ENCODE data around the gene PROM1. TPM values are rescaled to one million over a fixed set of nuclear protein-coding genes. Genes with fewer than 3 reads are reported as not detected.

The PROM1 gene
- total and polyA plus RNA-seq, 9 donors: 0.10 to 3.3 (median 0.81) TPM

DNA sequence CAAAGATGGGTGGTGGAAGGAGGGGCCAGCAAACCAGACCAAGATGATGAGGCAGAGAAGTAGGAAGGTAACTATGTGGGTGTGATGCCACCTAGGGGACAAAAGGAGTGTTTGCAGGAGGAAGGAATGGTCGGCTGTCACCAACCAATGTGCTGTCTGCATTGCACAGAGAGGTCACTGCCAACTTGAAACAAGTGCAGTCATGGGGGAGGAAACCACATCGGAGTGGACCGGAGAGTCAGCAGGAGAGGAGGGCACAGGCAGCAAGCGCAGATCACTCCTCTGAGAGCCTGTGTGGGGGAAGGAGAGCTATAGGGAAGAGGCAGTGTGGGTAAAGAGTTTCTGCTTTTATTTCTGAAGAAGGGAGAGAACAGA lies 82.4 kb downstream of the PROM1 start:
- Histone ChIP-seq H3K4me1 (ENCODE audit: insufficient read depth) (peaks cover 4% of the 10 kb centered on the region), H3K9me3 (no peaks in the 10 kb centered on the region), H3K27me3 (no peaks in the 10 kb centered on the region), H3K36me3 (no peaks in the 10 kb centered on the region), H3K4me3 (no peak overlapping the region), H3K27ac (no peak overlapping the region)
- 2 to 6% (median 2%) methylated on average over 4 of the region's 4 CpGs for WGBS, 3 donors
- peak; percentile 24 to 48 (median 40) for DNase-seq
- TF ChIP-seq, protein P1, sequence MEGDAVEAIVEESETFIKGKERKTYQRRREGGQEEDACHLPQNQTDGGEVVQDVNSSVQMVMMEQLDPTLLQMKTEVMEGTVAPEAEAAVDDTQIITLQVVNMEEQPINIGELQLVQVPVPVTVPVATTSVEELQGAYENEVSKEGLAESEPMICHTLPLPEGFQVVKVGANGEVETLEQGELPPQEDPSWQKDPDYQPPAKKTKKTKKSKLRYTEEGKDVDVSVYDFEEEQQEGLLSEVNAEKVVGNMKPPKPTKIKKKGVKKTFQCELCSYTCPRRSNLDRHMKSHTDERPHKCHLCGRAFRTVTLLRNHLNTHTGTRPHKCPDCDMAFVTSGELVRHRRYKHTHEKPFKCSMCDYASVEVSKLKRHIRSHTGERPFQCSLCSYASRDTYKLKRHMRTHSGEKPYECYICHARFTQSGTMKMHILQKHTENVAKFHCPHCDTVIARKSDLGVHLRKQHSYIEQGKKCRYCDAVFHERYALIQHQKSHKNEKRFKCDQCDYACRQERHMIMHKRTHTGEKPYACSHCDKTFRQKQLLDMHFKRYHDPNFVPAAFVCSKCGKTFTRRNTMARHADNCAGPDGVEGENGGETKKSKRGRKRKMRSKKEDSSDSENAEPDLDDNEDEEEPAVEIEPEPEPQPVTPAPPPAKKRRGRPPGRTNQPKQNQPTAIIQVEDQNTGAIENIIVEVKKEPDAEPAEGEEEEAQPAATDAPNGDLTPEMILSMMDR (IDR thresholded peaks at IDR 0.05): peak in 2 of 3 donors; percentile 46 to 57
- TF ChIP-seq EP300 (IDR thresholded peaks at IDR 0.05) (no peak), POLR2A (IDR thresholded peaks at IDR 0.05) (no peak)
- intact Hi-C loops (cut with DNase I): loop anchor here in 1 of 4 donors (10.0 kb wide), 1 partner anchor 527 kb away; no protein-coding TSS in a partner anchor

DNA sequence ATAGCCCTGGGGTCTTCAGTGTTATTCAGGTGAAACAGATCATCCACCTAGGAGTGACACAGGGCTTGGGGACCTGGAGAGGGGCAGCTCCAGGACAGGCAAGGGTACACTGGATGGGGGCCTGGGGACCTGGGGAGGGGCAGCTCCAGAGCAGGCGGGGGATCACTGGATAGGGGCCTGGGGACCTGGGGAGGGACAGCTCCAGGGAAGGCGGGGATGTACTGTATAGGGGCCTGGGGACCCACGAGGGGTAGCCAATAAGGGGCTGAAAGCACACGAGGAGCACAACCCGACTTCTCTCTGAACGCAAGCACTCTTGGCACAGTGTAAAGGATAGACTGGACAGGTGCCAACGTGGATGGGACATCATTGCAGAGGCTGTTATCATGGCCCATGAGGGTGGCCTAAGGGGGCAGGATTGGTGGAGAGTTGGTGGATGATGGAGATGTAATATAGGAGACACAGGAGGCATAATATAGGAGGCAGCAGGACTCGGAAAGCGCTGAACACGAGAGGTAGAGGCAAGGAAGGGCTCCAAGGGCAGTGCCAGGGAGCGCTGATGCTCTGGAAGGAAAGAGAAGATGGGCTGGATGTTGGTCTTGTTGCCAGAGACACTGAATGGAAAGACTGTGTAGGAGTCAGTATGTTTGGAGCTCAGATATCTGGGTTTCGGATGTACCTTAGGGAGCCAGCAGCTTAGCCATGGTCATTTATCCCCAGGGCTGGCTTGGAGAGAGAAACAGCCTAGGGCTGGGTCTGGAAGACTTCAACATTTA lies 82.9 kb downstream of the PROM1 start:
- peaks cover 4% of the 10 kb centered on the region for H3K4me1 ChIP-seq (ENCODE audit: insufficient read depth)
- H3K27ac ChIP-seq: no peak overlapping the region
- no peak for DNase-seq
- intact Hi-C loops (cut with DNase I): loop anchor here in 1 of 4 donors (10.0 kb wide), 1 partner anchor 526 kb away; no protein-coding TSS in a partner anchor
- 71 to 77% (median 74%) methylated on average over 12 of the region's 12 CpGs for WGBS, 3 donors
- no peaks in the 10 kb centered on the region for H3K27me3 ChIP-seq
- no peaks in the 10 kb centered on the region for H3K36me3 ChIP-seq
- no peak overlapping the region for H3K4me3 ChIP-seq
- TF ChIP-seq EP300 (IDR thresholded peaks at IDR 0.05) (no peak), POLR2A (IDR thresholded peaks at IDR 0.05) (no peak)
- TF ChIP-seq, protein P1 (IDR thresholded peaks at IDR 0.05): no peak
- H3K9me3 ChIP-seq: no peaks in the 10 kb centered on the region

DNA sequence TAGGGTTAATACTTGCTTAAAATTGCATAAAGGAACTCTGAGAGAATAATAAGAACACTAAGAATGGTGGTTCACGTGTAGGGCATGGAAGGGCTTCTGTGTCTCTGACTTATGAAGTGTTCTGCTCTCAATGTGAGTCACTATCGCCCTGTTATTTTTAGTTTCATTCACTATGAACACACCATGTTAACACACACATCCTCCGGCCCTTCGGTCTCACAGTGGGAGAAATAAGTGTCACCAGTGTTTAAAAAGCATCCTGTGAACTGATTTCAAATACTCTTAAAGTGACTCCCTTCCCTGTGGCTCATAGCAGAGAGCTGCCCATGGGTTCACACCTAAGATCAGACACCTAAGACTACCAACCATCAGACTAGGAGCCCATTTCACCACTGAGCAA lies 87.0 kb downstream of the PROM1 start:
- Histone ChIP-seq H3K9me3 (no peaks in the 10 kb centered on the region), H3K4me3 (no peak overlapping the region), H3K27ac (no peak overlapping the region), H3K4me1 (ENCODE audit: insufficient read depth) (no peaks in the 10 kb centered on the region), H3K27me3 (no peaks in the 10 kb centered on the region), H3K36me3 (no peaks in the 10 kb centered on the region)
- no peak for DNase-seq
- intact Hi-C loops (cut with DNase I): no loop called here
- TF ChIP-seq EP300 (IDR thresholded peaks at IDR 0.05): no peak
- TF ChIP-seq, protein P1 (IDR thresholded peaks at IDR 0.05): no peak
- TF ChIP-seq POLR2A (IDR thresholded peaks at IDR 0.05): no peak
- 67 to 76% (median 68%) methylated on average over 4 of the region's 4 CpGs for WGBS, 3 donors

DNA sequence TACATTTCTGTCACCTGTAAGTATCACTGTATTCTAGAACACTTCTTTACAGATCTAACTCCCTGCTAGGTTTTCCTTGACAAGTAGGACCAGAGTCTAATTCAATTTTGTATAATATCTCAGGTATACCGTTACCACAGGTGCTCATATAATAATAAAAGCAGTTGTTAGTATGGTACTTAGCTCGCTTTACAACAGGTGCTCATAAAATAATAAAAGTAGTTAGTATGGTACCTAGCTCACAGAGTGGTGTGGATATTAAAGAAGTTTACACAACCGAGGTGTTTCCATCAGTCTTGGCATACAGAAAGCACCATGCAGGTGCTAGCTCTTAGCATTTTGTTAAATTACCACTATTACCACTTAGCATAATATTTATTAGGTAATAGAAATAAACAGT lies 88.0 kb downstream of the PROM1 start:
- Histone ChIP-seq H3K4me3 (no peak overlapping the region), H3K4me1 (ENCODE audit: insufficient read depth) (no peaks in the 10 kb centered on the region), H3K9me3 (no peaks in the 10 kb centered on the region), H3K36me3 (no peaks in the 10 kb centered on the region), H3K27ac (no peak overlapping the region), H3K27me3 (no peaks in the 10 kb centered on the region)
- WGBS, 3 donors: 91 to 94% (median 93%) methylated on average over 3 of the region's 3 CpGs
- intact Hi-C loops (cut with DNase I): no loop called here
- no peak for DNase-seq
- TF ChIP-seq EP300 (IDR thresholded peaks at IDR 0.05) (no peak), POLR2A (IDR thresholded peaks at IDR 0.05) (no peak)
- TF ChIP-seq, protein P1 (IDR thresholded peaks at IDR 0.05): no peak
